B cell (primary cell): ENCODE results near the gene TRIM29. TPM values are rescaled to one million over a fixed set of nuclear protein-coding genes. Genes with fewer than 3 reads are reported as not detected.

ENCODE experiments used
- ATAC-seq: fragments of 200-7000 bp; cut with Tn5 transposase; one replicate; pipeline ENCODE4 v1.10.0; 2021; ENCODE audit warnings: low read depth, mild to moderate bottlenecking, moderate number of reproducible peaks, moderate library complexity
- CTCF ChIA-PET: fragments of 350-600 bp; sonication (Branson Sonifier 250); formaldehyde crosslinking; loops from one replicate; lab custom pipeline; 2021; ENCODE audit warnings: antibody characterized with exemption, inconsistent platforms; lab: Charles Lee
- POLR2A ChIA-PET: fragments of 350-600 bp; sonication (Branson Sonifier 250); formaldehyde crosslinking; loops from one replicate; lab custom pipeline; 2021; ENCODE audit warnings: antibody characterized with exemption; lab: Charles Lee
- DNase-seq: peaks from one replicate; pipeline ENCODE4 v3.0.0; 2013
- H2AFZ ChIP-seq: 2 replicates; pipeline ENCODE4 v1.6.1; 2012; ENCODE audit warnings: mild to moderate bottlenecking, low read depth, low read length; ENCODE audit not compliant: insufficient read depth, poor library complexity, severe bottlenecking
- H3K27ac ChIP-seq, 2 donors: 1 replicate in 1 of 2; 2 replicates in 1 of 2; pipeline ENCODE4 v1.5.1; 2012 to 2013; ENCODE audit warnings: low read length in 2 of 2, mild to moderate bottlenecking in 2 of 2, moderate library complexity in 1 of 2
- H3K27me3 ChIP-seq, 4 experiments: fragments of 200-600 bp in 1 of 4; sonication (generic) in 1 of 4; replicated peaks in 1 of 4; 1 replicate in 2 of 4; 2 replicates in 2 of 4; pipeline versions ENCODE4 v1.6.1 to v1.7.0; 2013 to 2016; ENCODE audit warnings: low read length in 3 of 4, mild to moderate bottlenecking in 2 of 4, mixed read lengths in 1 of 4, moderate library complexity in 1 of 4; ENCODE audit not compliant: insufficient read depth in 4 of 4, control insufficient read depth in 3 of 4; ENCODE audit errors: control extremely low read depth in 1 of 4
- H3K36me3 ChIP-seq, 2 experiments: replicated peaks in 1 of 2; 1 replicate in 1 of 2; 2 replicates in 1 of 2; pipeline versions ENCODE4 v1.6.1 to v1.7.1; 2013; ENCODE audit warnings: low read length in 1 of 2; ENCODE audit not compliant: insufficient read depth in 2 of 2, control insufficient read depth in 1 of 2; ENCODE audit errors: control extremely low read depth in 1 of 2, extremely low read depth in 1 of 2
- H3K4me1 ChIP-seq, 2 donors: fragments of 200-600 bp in 1 of 2; sonication (generic) in 1 of 2; 1 replicate in 1 of 2; 2 replicates in 1 of 2; pipeline versions ENCODE4 v1.5.1 to v1.6.1; 2013 to 2017; ENCODE audit warnings: low read length in 2 of 2; ENCODE audit not compliant: control insufficient read depth in 2 of 2, insufficient read depth in 2 of 2
- H3K4me2 ChIP-seq: replicated peaks from 2 replicates; pipeline ENCODE3; 2012; ENCODE audit warnings: mild to moderate bottlenecking, low read depth, low read length; ENCODE audit not compliant: poor library complexity, severe bottlenecking
- H3K4me3 ChIP-seq, 5 experiments: fragments of 200-600 bp in 1 of 5; sonication (generic) in 1 of 5; 1 replicate in 3 of 5; 2 replicates in 2 of 5; pipeline versions ENCODE4 v1.5.1 to v1.7.0; 2011 to 2016; ENCODE audit warnings: low read length in 4 of 5, mild to moderate bottlenecking in 4 of 5, low read depth in 2 of 5, control low read depth in 1 of 5, moderate library complexity in 1 of 5; ENCODE audit not compliant: insufficient read depth in 1 of 5; ENCODE audit errors: control extremely low read depth in 1 of 5, extremely low read depth in 1 of 5
- H3K79me2 ChIP-seq: fragments of 200-600 bp; sonication (generic); one replicate; pipeline ENCODE4 v1.6.0; 2016; ENCODE audit warnings: low read length; ENCODE audit not compliant: control insufficient read depth, insufficient read depth
- H3K9ac ChIP-seq: fragments of 200-600 bp; sonication (generic); 2 replicates; pipeline ENCODE4 v1.6.1; 2017; ENCODE audit warnings: mild to moderate bottlenecking, low read length, moderate library complexity
- H3K9me3 ChIP-seq, 3 donors: one replicate each; pipeline versions ENCODE4 v1.6.1 to v1.7.1; 2013; ENCODE audit warnings: low read length in 2 of 3; ENCODE audit not compliant: control insufficient read depth in 2 of 3, insufficient read depth in 1 of 3; ENCODE audit errors: control extremely low read depth in 1 of 3
- H4K20me1 ChIP-seq: 2 replicates; pipeline ENCODE4 v1.6.0; 2012; ENCODE audit warnings: mild to moderate bottlenecking, low read length; ENCODE audit not compliant: insufficient read depth, control insufficient read depth, poor library complexity, severe bottlenecking
- H3K27ac Mint-ChIP-seq: one replicate; pipeline ENCODE4 v1.8.0; 2021; ENCODE audit warnings: mixed read lengths
- H3K27me3 Mint-ChIP-seq: one replicate; pipeline ENCODE4 v1.8.0; 2021; ENCODE audit warnings: mixed read lengths
- H3K4me1 Mint-ChIP-seq: one replicate; pipeline ENCODE4 v1.8.0; 2021; ENCODE audit warnings: mixed read lengths
- H3K4me3 Mint-ChIP-seq: one replicate; pipeline ENCODE4 v1.8.0; 2021; ENCODE audit warnings: mixed read lengths
- H3K9me3 Mint-ChIP-seq: one replicate; pipeline ENCODE4 v1.8.0; 2022; ENCODE audit warnings: mixed read lengths; ENCODE audit not compliant: insufficient read depth
- EZH2 ChIP-seq: IDR thresholded peaks from 2 replicates; pipeline ENCODE4 v1.6.1; 2012; ENCODE audit warnings: borderline replicate concordance, low read depth, mild to moderate bottlenecking, moderate library complexity, low read length; ENCODE audit not compliant: insufficient read depth, poor library complexity, severe bottlenecking
- WGBS: methylation state at CpG from one replicate; pipeline ENCODE4 v1.1.5; 2013; ENCODE audit warnings: missing lambda C conversion rate; ENCODE audit not compliant: insufficient coverage; 5-methylcytosine and 5-hydroxymethylcytosine counted together
- intact Hi-C: fragments of 100-400 bp; cut with micrococcal nuclease; formaldehyde crosslinking; loops from one replicate; pipeline ENCODE4 v1.10.0; 2022
- polyA plus RNA-seq: library from polyadenylated mRNA; depleted of rRNA; stranded (reverse); fragments of >200 nt; gene quantifications from 2 replicates; pipeline ENCODE4 v1.2.3, GENCODE V29; 2012
- total RNA-seq, 2 donors: library from RNA; stranded (reverse); fragments of 120-200 nt in 1 of 2; gene quantifications; 1 replicate in 1 of 2; 2 replicates in 1 of 2; pipeline versions ENCODE4 v1.2.3 to v1.2.4, GENCODE V29; 2013 to 2022
- TF ChIP-seq, protein P1 (sequence below): fragments of 200-600 bp; IDR thresholded peaks from one replicate; pipeline ENCODE4 v1.8.0; 2022; ENCODE audit warnings: antibody characterized with exemption, mild to moderate bottlenecking

Gene TRIM29
- total and polyA plus RNA-seq, 2 donors (not counting 1 experiment from before 2014, with no cell fraction given), result not detected

GRCh38 chr11:120168108-120168959, 30.4 kb upstream of the TRIM29 start:
- peak overlapping the region in 3 of 5 experiments; percentile 21 to 28 (median 27) for H3K4me3 ChIP-seq
- no peaks in the 10 kb centered on the region for H4K20me1 ChIP-seq
- H3K27me3 ChIP-seq, result peaks cover 0 to 54% (median 26%) of the 10 kb centered on the region in 4 experiments
- peaks cover 3% of the 10 kb centered on the region for H3K9me3 Mint-ChIP-seq
- peaks cover 0 to 19% (median 4%) of the 10 kb centered on the region in 3 donors for H3K9me3 ChIP-seq
- intact Hi-C loops, result no loop called here
- peak overlapping the region; percentile 61 for H2AFZ ChIP-seq
- no peak overlapping the region for H3K27ac ChIP-seq
- H3K9ac ChIP-seq, result peak overlapping the region; percentile 40
- ATAC-seq, result no peak
- 42% methylated on average over 32 of the region's 35 CpGs for WGBS
- peaks cover 71% of the 10 kb centered on the region for H3K27me3 Mint-ChIP-seq
- TF ChIP-seq, protein P1, sequence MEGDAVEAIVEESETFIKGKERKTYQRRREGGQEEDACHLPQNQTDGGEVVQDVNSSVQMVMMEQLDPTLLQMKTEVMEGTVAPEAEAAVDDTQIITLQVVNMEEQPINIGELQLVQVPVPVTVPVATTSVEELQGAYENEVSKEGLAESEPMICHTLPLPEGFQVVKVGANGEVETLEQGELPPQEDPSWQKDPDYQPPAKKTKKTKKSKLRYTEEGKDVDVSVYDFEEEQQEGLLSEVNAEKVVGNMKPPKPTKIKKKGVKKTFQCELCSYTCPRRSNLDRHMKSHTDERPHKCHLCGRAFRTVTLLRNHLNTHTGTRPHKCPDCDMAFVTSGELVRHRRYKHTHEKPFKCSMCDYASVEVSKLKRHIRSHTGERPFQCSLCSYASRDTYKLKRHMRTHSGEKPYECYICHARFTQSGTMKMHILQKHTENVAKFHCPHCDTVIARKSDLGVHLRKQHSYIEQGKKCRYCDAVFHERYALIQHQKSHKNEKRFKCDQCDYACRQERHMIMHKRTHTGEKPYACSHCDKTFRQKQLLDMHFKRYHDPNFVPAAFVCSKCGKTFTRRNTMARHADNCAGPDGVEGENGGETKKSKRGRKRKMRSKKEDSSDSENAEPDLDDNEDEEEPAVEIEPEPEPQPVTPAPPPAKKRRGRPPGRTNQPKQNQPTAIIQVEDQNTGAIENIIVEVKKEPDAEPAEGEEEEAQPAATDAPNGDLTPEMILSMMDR, result no peak
- no peak for TF ChIP-seq EZH2
- peak overlapping the region; percentile 66 for H3K4me2 ChIP-seq
- ChIA-PET CTCF (interaction anchor here (1.1 kb wide), 1 partner anchor 10 kb away, joined by 4 read pairs; no protein-coding TSS in a partner anchor), POLR2A (no interaction called here)
- H3K4me3 Mint-ChIP-seq, result peak overlapping the region; percentile 52
- no peaks in the 10 kb centered on the region for H3K79me2 ChIP-seq
- H3K4me1 Mint-ChIP-seq, result peaks cover 14% of the 10 kb centered on the region
- H3K36me3 ChIP-seq, result no peaks in the 10 kb centered on the region
- H3K4me1 ChIP-seq, result peaks cover 17 to 19% of the 10 kb centered on the region in 2 donors
- no peak for DNase-seq
- H3K27ac Mint-ChIP-seq, result no peak overlapping the region

DNA sequence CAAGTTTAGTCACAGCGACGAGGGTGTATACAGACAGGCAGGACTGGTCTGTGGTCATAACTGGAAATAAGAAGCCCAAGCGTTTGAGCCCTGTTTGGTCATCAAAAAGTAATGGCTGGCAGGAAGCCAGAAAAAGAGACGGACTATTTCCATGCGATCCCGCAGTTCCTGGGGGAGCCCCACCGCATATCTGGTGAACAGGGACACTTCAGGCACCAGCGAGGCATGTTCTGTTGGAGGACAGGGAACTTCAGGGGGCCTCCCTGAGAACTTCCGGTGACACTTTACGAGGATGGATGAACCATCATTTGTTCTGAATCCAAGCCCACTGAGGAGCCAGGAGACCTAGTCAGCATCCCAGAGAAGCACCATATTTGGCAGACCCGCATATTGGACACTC, 29.7 kb upstream of the TRIM29 start:
- Histone ChIP-seq H3K4me2 (no peak overlapping the region), H3K4me1 (peaks cover 17 to 19% of the 10 kb centered on the region in 2 donors), H3K36me3 (no peaks in the 10 kb centered on the region), H4K20me1 (no peaks in the 10 kb centered on the region), H3K4me3 (no peak overlapping the region), H3K9me3 (peaks cover 0 to 19% (median 4%) of the 10 kb centered on the region in 3 donors), H3K79me2 (no peaks in the 10 kb centered on the region), H3K27me3 (peaks cover 0 to 48% (median 26%) of the 10 kb centered on the region in 4 experiments), H2AFZ (no peak overlapping the region), H3K9ac (no peak overlapping the region), H3K27ac (no peak overlapping the region)
- intact Hi-C loops, result no loop called here
- WGBS, result 93% methylated on average over 10 of the region's 11 CpGs
- ATAC-seq (no peak), DNase-seq (no peak)
- TF ChIP-seq EZH2, result no peak
- TF ChIP-seq, protein P1, result no peak
- Mint-ChIP-seq H3K9me3 (peaks cover 3% of the 10 kb centered on the region), H3K4me1 (peaks cover 14% of the 10 kb centered on the region), H3K4me3 (no peak overlapping the region), H3K27me3 (peaks cover 66% of the 10 kb centered on the region), H3K27ac (no peak overlapping the region)
- POLR2A ChIA-PET, result no interaction called here
- CTCF ChIA-PET, result no interaction called here
